Mesothelial cell of epicardium (in vitro differentiated cells): ENCODE data around the gene HSD17B12. TPM values are rescaled to one million over a fixed set of nuclear protein-coding genes. Genes with fewer than 3 reads are reported as not detected.

Experiments
- DNase-seq, 2 experiments: peaks; one replicate each; pipeline ENCODE4 v3.0.0; 2021; ENCODE audit warnings: low spot score in 2 of 2; ENCODE audit not compliant: unreplicated experiment in 2 of 2
- H3K27ac Mint-ChIP-seq: 2 replicates; pipeline ENCODE4 v1.8.0; 2021; ENCODE audit warnings: mixed read lengths
- H3K27me3 Mint-ChIP-seq: 2 replicates; pipeline ENCODE4 v1.8.0; 2021; ENCODE audit warnings: low read depth, mixed read lengths
- H3K36me3 Mint-ChIP-seq: 2 replicates; pipeline ENCODE4 v1.8.0; 2021; ENCODE audit warnings: mixed read lengths
- H3K4me1 Mint-ChIP-seq: 2 replicates; pipeline ENCODE4 v1.8.0; 2021; ENCODE audit warnings: mixed read lengths
- H3K4me3 Mint-ChIP-seq: 2 replicates; pipeline ENCODE4 v1.8.0; 2021; ENCODE audit warnings: mild to moderate bottlenecking, moderate library complexity, mixed read lengths
- H3K9me3 Mint-ChIP-seq: 2 replicates; pipeline ENCODE4 v1.8.0; 2021; ENCODE audit warnings: mixed read lengths
- CTCF ChIP-seq: fragments of 200-600 bp; sonication (generic); IDR thresholded peaks from one replicate; pipeline ENCODE4 v1.5.0; 2021; ENCODE audit warnings: antibody characterized with exemption; ENCODE audit not compliant: unreplicated experiment
- total RNA-seq: library from RNA; stranded (reverse); gene quantifications from 3 replicates; pipeline ENCODE4 v1.2.1, GENCODE V29; 2021

HSD17B12 gene
- total RNA-seq, 1 donor from 2014 or later: 99.9 TPM

- peaks cover 51% of the 10 kb centered on the region for H3K27me3 Mint-ChIP-seq
- no peak overlapping the region for H3K4me3 Mint-ChIP-seq
Observed at GRCh38 chr11:43639920-43640319, 40.6 kb upstream of the HSD17B12 start.

GRCh38 chr11:43643898-43644620 lies 36.5 kb upstream of the HSD17B12 start:
- Mint-ChIP-seq H3K36me3 (no peaks in the 10 kb centered on the region), H3K4me3 (peak overlapping the region; percentile 95), H3K27me3 (peaks cover 16% of the 10 kb centered on the region), H3K27ac (peak overlapping the region; percentile 95), H3K9me3 (peaks cover 6% of the 10 kb centered on the region), H3K4me1 (peaks cover 18% of the 10 kb centered on the region)
- no peak for TF ChIP-seq CTCF
- DNase-seq: peak; percentile 71 to 84

More at GRCh38 chr11:43639920-43640319, 40.6 kb upstream of the HSD17B12 start:
- H3K4me1 Mint-ChIP-seq: peaks cover 10% of the 10 kb centered on the region
- H3K9me3 Mint-ChIP-seq: no peaks in the 10 kb centered on the region
- TF ChIP-seq CTCF: no peak
- DNase-seq: no peak
- H3K36me3 Mint-ChIP-seq: no peaks in the 10 kb centered on the region
- no peak overlapping the region for H3K27ac Mint-ChIP-seq

- no peak for DNase-seq
- H3K4me1 Mint-ChIP-seq: peaks cover 18% of the 10 kb centered on the region
- peaks cover 5% of the 10 kb centered on the region for H3K36me3 Mint-ChIP-seq
- peaks cover 9% of the 10 kb centered on the region for H3K27me3 Mint-ChIP-seq
- no peak for TF ChIP-seq CTCF
- H3K4me3 Mint-ChIP-seq: peak overlapping the region; percentile 95
- H3K9me3 Mint-ChIP-seq: peaks cover 10% of the 10 kb centered on the region
- H3K27ac Mint-ChIP-seq: peak overlapping the region; percentile 95
Observed at GRCh38 chr11:43644621-43645299, 35.8 kb upstream of the HSD17B12 start.

GRCh38 chr11:43646767-43647166 lies 33.8 kb upstream of the HSD17B12 start:
- peaks cover 18% of the 10 kb centered on the region for H3K4me1 Mint-ChIP-seq
- H3K27me3 Mint-ChIP-seq: no peaks in the 10 kb centered on the region
- H3K4me3 Mint-ChIP-seq: no peak overlapping the region
- no peak for DNase-seq
- no peak for TF ChIP-seq CTCF
- H3K9me3 Mint-ChIP-seq: peaks cover 26% of the 10 kb centered on the region
- peaks cover 16% of the 10 kb centered on the region for H3K36me3 Mint-ChIP-seq
- H3K27ac Mint-ChIP-seq: no peak overlapping the region

- peaks cover 16% of the 10 kb centered on the region for H3K36me3 Mint-ChIP-seq
- no peaks in the 10 kb centered on the region for H3K27me3 Mint-ChIP-seq
- no peak overlapping the region for H3K4me3 Mint-ChIP-seq
- no peak for DNase-seq
- TF ChIP-seq CTCF: no peak
- H3K9me3 Mint-ChIP-seq: peaks cover 40% of the 10 kb centered on the region
- H3K4me1 Mint-ChIP-seq: peaks cover 15% of the 10 kb centered on the region
- H3K27ac Mint-ChIP-seq: no peak overlapping the region
Observed at GRCh38 chr11:43648888-43649287, 31.6 kb upstream of the HSD17B12 start.
